22Rv1 (cell line): ENCODE data around the gene LSM7.

ENCODE experiments used
- ZFX ChIP-seq: fragments of 450-650 bp; IDR thresholded peaks from 2 replicates; pipeline ENCODE4 v1.6.1; 2017; ENCODE audit warnings: antibody characterized with exemption, borderline replicate concordance
- TF ChIP-seq, protein P1 (sequence below): fragments of 450-650 bp; IDR thresholded peaks from 2 replicates; pipeline ENCODE4 v1.5.1; 2017; ENCODE audit warnings: mild to moderate bottlenecking

GRCh38 chr19:2288338-2288817 is 40.0 kb downstream of the LSM7 start:
- TF ChIP-seq, protein P1, sequence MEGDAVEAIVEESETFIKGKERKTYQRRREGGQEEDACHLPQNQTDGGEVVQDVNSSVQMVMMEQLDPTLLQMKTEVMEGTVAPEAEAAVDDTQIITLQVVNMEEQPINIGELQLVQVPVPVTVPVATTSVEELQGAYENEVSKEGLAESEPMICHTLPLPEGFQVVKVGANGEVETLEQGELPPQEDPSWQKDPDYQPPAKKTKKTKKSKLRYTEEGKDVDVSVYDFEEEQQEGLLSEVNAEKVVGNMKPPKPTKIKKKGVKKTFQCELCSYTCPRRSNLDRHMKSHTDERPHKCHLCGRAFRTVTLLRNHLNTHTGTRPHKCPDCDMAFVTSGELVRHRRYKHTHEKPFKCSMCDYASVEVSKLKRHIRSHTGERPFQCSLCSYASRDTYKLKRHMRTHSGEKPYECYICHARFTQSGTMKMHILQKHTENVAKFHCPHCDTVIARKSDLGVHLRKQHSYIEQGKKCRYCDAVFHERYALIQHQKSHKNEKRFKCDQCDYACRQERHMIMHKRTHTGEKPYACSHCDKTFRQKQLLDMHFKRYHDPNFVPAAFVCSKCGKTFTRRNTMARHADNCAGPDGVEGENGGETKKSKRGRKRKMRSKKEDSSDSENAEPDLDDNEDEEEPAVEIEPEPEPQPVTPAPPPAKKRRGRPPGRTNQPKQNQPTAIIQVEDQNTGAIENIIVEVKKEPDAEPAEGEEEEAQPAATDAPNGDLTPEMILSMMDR, result no peak
- TF ChIP-seq ZFX, result no peak
